HG02678 (cell line): Measurements from ENCODE around the gene CPSF4L.
"Not testable (repeated sequence)": the region's sequence is repeated elsewhere in the genome, so short reads cannot be mapped to it uniquely, and the experiment has no call there.

Experiments
- ATAC-seq: cut with Tn5 transposase; IDR thresholded peaks from one replicate; pipeline ENCODE4 v1.9.1; 2021; ENCODE audit warnings: mild to moderate bottlenecking, moderate library complexity; ENCODE audit not compliant: unreplicated experiment

Gene CPSF4L

DNA sequence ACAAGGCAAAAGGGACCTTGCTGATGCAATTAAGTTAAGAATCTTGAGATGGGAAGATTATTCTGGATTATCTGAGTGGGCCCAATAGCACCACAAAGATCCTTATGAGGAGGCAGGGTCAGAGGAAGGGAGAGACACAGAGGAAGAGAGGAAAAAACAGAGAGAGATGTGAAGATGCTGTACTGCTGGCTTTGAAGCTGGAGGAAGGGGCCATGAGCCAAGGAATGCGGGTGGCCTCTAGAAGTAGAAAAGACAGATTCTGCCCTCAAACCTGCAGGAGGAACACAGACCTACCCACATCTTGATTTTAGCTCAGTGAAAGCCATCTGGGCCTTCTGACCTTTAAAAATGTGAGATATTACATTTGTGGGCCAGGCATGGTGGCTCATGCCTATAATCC is 8.1 kb upstream of the CPSF4L start:
- ATAC-seq: no peak

DNA sequence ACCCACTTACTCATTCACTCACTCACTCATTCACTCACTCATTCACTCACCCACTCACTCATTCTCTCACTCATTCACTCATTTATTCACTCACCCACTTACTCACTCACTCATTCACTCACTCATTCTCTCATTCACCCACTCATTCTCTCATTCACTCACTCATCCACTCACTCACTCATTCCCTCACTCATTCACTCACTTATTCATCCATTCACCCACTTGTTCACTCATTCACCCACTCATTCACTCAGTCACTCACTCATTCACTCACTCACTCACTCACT is 7.6 kb upstream of the CPSF4L start:
- no peak for ATAC-seq

DNA sequence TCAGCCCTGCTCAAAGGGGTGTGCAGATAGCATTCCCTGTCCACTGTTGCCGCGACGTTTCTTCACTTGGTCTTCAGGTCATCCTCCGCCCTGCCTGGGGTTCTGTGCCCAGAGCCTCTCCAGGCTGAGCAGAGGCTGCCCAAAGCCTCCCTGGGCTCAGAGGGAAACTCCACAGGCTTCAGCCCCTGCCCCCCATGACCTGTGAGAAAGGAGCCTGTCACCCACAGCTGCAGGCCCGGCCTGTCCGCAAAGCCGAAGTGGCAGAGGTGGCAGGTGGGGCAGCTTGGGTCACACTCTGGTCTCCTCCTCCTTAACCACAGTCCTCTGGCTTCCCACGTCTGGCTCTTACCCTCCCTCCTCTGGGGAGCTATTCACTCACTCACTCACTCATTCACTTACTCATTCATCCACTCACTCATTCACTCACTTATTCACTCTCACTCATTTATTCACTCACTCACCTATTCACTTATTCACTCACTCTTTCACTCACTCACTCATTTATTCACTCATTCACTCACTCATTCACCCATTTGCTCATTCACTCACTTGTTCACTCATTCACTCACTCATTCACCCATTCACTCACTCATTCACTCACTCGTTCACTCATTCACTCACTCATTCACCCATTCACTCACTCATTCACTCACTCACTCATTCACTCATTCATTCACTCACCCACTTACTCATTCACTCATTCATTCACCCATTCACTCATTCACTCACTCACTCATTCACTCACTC is 7.1 kb upstream of the CPSF4L start:
- no peak for ATAC-seq

DNA sequence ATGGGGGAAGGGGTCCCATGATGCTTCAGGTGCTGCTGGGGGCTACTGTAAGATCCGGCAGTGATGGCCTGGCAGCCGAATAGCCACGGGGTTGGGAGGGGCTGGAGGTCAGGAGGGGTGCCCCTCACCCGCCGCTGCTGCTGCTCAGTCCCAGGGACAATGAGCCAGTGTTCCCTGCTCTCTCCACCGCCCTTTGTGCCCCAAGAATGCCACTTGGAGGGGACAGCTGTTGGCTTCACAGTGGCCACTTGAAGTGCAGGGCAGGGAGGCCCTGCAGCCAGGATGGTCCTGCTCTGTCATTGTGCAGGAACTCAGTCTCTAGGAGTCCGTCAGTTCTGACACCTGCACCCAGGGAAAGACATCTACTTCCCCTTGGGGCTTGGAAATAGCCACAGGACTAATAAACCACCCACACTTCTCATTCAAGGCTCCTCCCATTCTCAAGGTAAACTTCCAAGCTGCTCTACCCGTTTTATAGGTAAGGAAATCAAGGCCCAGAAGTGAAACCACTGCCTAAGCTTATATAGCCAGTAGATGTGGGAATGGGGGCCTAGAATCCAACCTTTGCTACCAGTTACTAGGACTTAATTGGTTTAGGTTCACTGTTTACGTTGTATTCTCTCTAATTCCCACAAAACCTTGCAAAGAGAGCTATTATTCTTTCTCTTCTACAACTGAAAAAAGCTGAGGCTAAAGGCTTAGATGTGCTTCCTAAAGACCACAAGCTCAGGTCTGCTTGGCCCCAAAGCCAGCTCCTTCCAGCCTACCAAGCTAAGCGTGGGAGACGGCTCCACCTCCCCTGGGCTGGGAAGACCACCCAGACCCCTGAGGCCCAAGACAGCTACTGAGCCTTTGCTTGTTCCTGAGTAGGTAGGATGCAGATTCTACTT is 6.2 kb upstream of the CPSF4L start:
- ATAC-seq: no peak

DNA sequence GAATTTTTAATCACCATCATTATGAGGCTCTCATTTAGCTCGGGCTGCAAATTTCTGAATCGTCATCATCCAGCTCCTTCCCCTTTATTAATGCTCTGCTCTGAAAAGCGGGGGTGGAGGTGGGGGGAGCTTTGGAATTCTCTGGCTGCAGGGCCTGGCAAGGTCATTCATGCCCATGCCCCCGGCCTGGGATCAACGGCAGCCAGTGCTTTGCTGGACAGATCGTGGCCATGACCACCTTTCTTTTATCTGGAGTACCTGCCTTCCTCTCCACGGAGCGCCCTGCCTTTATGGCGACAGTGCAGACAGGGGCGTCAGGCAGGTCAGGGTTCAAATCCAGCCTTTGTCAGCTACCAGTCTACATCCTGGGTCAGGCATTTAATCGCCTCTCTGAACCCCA is 5.1 kb upstream of the CPSF4L start:
- no peak for ATAC-seq

DNA sequence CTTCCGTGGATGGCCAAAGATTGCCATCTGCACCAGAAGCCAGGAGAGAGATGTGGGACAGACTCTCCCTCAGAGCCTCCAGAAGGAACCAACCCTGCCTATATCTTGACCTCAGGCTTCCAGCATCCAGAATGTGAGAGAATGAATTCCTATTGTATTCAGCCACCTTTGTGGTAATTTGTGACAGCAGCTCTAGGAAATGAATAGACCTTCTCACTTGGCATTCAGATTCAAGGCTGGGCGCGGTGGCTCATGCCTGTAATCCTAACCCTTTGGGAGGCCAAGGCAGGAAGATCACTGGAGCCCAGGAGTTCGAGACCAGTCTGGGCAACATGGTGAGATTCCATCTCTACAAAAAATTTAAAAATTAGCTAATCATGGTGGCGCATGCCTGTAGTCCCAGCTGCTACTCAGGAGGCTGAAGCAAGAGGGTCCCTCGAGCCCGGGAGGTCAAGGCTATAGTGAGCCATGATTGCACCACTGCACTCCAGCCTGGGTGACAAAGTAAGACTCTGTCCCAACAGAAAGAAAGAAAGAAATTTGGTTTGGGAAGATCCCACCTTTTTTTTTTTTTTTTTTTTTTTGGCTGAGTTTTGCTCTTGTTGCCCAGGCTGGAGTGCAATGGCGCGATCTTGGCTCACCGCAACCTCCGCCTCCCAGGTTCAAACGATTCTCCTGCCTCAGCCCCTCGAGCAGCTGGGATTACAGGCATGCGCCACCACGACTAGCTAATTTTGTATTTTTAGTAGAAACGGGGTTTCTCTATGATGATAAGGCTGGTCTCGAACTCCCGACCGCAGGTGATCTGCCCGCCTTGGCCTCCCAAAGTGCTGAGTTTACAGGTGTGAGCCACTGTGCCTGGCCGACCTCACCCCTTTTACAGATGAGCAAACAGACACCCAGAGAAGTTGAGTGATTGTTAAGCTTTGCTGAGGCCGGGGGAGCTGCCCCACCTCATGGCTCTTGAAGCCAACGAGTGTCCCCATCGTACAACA is 4.3 kb upstream of the CPSF4L start:
- ATAC-seq: no peak

DNA sequence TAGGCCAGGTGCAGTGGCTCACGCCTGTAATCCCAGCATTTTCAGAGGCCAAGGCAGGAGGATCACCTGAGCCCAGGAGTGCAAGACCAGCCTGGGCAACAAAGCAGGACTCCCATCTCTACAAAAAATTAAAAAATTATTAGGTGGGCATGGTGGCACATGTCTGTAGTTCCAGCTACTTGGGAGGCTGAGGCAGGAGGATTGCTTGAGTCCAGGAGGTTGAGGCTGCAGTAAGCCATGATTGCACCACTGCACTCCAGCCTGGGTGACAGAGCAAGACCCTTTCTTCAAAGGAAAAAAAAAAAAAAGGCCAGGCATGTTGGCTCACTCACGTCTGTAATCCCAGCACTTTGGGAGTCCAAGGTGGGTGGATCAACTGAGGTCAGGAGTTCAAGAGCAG is 2.8 kb upstream of the CPSF4L start:
- not testable (repeated sequence) for ATAC-seq

DNA sequence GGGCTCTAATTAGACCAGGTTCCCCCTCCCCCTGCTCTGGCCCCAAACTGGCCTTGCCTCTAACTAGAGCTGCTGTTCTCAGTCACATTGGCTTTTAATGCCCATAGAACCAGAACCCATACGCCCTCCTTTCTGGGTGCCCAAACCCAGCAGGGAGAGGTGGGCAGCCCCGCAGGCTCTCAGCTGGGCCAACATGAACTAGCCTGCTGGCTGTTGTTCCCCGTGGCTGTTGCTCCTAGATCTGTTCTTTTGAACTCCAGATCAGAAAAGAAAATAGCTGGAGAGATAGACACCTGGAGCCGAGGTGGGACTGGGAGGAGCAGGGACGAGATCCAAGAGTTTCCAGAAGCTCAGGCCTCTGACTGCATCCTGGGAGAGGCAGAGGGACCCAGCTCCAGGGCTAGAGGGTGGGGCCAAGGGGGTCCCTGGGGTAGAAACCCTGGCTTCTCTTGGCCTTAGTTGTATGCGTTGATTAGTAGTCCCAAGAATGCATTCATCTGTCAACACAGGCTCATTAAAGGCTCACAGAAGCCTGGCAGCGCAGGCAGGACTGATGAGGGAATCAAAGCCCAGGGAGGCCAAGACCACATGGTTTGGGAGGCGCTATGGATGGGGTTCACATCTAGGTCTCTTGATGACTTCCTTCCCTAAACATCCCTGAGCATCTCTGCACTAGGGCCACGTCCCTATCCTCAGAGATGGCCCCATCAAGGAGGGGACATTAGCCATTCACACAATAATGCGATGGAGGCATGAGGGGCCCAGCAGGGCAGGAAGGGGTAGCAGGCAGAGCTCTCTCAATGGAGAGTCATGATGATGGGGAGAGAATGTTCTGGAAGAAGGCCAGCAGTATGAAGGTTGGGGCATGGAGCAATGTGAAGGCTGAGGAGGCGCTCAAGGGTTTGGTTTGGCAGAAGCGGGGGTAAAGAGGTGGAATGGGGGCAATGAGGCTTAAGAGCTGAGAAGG is 1.3 kb upstream of the CPSF4L start:
- ATAC-seq: no peak

DNA sequence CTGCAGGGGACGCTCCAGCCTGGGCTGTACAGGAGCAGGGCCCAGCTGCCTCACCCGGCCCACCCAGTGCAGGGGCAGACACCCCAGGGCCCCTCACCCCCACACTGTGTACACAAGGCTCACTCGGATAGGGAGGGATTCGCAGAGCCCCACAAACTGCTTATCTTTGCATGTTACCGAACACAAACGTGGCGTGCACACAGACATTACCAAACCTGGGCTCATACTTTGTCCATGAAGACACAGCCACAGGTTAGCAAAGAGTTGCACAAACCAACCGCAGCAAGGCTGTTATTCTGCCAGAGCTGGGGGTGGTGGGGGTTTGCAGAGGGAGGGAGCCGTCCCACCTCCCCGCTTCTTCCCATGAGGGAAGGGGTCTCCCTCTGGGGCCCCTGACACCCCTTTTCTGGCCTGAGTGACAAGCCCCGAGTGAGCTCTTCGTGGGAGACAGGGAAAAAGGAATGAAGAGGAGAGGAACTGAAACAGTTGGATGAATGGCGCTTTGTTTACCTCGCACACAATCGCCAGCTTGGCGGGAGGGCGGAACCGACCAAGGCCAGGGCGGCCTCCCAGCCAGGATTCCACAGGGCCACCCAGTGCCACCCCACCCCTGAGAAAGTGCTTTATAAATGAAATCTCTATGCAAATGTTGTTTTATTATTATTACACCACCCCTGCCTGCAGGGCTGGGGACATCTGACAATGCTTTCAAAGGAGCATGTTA is 434 bp upstream of the CPSF4L start:
- no peak for ATAC-seq

DNA sequence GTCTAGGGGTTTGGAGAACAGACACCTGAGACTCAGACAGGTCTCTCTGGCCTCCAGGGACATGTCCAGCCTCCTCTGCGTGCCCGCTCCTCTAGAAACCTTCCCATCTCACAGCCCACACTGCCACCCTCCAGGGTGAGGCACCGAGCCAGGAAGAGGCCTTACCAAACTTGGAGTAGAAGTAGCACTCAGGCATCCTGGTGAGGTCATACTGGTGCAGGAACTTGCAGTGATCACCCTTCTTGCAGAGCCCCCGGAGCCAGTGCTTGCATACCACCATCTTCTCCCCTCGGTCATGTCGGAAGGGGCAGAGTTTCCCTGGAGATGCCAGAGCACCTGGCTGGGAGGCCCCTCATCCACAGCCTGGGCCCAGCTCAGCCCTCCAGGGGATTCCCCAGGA is 4.2 kb downstream of the CPSF4L start:
- ATAC-seq: no peak

DNA sequence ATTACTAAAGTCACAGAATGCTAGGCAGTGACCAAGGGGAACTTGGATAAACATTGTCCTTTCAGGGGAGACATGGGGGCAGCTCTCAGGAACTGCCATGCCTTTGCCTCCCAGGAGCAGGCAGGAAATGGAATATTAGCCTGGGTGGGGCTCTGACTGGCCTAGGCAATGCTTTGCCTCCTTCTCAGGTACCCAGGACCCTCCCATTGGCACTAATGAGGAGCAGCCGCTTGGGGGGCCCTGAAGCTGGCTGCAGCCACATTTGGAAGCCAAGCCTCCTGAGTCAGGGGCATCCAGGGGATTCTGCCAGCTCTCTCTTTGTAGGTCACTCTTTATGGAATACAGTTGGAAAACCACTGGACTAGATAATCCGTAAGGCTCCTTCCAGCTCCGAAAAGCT is 5.5 kb downstream of the CPSF4L start:
- no peak for ATAC-seq

DNA sequence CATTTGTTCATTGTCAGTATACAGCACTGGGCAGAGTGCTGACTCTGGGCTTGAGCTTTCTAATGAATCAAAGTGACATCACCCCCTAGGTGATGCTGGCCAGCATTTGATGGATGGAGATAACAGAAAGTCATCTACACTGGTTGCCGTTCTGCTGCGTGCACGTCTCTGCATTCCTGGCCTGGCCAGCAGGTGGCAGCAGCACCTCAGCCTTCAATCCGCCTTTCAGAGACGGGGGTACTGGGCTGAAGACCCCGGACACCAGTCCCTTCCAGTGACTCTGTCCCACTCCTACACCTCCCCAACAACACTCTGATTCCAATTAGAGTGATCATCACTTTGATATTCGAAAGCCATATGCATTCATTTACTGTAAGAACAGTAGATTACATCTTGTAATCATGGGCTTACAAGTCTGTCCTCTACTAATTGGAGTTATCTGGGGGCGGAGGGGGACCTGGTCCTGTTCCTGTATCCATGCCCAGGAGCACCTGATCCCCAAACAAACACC is 6.0 kb downstream of the CPSF4L start:
- no peak for ATAC-seq

DNA sequence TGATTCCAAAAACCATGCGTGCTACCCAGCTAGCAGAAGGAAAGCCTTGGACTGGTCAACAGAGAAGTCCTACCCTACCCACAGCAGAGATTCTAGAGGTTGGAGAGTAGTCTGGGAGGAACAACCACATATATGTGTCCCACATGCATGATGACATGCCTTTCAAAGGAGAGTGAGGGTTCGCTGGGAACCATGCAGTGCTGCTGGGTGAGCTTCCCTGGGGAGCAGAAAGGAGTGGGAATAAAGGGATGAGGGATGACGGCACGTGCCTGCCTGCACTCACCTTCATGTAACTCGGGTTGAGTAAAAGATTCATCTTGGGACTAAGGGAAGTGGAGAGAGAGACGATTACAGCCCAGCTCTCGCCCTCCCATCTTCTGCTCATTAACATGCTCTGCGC is 9.8 kb downstream of the CPSF4L start:
- no peak for ATAC-seq

DNA sequence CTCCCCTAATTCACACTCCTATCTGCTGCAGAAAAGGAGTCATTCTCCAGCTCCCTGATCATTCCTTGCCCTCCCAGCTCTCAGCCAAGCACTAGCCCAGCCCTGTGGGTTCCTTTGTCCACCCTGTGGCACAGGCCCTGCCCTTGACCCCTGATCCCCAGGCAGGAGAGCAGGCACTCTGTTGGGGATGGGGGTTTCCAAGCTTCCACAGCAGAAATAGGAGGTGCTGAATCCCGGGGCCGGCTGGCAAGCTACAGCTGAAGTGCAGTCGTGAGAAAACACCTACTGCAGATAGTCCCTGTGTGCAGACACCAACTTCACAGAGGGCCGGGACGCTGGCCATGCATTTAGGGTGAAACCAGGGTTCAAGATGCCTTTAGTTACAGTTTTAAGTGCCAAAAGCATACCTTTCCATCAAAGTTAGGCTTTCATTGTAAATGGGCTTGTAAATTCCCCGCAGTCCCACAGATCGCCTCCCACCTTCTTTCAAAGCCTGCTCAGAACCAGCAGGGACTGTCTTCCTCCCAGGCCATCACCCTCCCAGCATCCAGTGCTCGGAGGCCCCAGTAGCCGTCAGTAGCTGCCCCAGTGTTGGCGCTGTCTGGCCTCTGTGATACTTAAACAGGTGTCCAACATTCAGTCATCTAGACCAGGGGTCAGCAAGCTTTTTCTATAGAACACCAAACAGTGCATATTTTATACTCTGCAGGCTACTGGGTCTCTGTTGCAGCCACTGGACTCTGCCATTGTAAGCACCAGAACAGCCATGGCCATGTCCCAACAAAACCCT is 10.6 kb downstream of the CPSF4L start:
- no peak for ATAC-seq

DNA sequence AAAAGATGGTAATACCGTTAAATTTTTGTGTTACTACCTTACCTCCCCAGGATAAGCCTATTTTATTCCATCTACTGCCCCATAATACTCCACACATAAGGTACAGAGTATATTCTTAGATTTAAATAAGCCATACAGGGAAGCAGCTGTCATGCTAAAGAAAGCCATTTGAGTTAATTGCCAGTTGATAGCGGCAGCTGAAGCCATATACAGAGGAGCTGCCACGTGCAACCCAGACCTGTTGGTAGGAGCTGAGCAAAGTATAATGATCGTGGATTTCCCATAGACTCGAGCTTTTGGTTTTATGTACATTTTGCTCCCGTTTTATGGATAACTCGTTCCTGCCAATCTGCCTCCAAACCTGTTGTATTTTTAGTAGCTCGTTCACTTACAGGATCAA is 12.0 kb downstream of the CPSF4L start:
- no peak for ATAC-seq

DNA sequence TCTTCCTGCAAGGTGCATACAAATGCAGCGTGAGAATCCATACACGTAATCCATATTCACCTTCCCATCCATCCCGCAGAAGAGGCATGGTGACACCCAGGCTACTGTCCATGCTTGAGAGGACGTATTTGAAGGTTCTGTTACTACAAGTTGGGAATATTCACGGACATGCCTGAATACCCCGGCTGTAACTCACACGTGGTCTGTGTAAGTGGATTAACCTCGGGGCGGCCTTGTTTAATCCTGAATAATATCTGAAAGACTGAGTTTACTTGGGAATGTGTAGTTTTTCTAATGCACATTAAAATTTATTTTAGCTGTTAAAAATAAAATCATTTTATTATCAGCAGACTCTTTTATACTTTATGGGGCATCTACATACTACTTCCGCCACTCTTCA is 13.1 kb downstream of the CPSF4L start:
- ATAC-seq: no peak

DNA sequence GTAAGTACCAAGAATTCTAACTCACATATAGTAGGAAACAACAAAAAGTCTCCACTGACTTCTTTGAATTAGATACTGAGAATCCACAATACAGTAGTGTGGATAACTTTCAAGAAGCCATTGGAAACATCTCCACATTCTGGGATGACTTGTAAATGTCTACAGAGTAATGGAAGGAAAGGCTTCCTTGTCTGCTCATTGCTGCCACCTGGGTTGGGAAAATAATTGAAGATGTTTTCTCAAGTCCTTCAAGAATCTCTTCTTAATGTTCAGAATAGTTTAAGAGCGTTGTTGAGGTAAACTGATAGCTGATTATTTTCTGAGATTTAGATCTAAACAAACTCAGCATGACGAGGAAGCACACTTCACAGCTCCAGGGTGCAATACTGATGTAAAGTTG is 14.0 kb downstream of the CPSF4L start:
- no peak for ATAC-seq

DNA sequence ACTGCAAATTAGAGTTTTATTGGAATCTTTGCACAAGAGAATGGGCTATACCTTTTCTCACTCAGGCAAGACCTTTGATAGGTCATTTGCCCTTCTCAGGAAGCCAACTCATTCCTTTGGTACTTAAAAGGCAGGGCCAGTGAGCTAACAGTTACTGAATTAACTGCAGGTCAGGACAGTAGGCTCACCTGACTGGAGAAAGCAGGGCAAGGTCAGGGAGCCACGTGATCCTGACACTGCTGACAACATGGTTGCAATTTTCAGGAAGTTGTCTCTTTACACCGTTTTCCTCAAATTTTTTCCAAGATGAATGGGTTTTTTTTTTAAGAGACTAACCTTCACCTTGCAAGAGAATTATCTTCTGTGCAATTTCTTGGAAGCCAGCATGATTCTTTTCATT is 21.1 kb downstream of the CPSF4L start:
- no peak for ATAC-seq

DNA sequence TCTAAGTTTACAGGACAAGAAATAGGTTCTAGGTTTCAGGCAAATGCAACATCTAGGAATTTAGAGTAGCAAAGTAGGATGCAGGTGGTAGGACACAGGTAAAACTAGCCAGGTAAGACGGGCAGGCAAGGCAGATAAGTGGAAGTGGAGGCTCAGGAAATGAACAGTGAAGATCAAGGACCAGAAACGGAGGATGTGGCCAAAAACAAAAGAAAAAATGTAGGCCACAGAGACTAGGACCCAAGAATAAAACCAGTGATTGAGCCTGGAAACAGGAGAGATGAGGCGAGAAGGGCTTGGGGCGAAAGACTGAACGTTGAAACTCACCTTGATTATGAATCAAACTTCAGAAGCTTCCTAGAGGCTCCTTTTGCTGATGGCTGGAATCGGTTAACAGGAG is 24.0 kb downstream of the CPSF4L start:
- ATAC-seq: no peak
